GM21526 (cell line): Measurements from ENCODE around the gene PRDM16.

Source experiments
- ATAC-seq: cut with Tn5 transposase; IDR thresholded peaks from one replicate; pipeline ENCODE4 v1.9.1; 2021; ENCODE audit warnings: moderate library complexity; ENCODE audit not compliant: unreplicated experiment, low FRiP score

Gene PRDM16

GRCh38 chr1:3372317-3372716 lies 303.3 kb downstream of the PRDM16 start:
- no peak for ATAC-seq

DNA sequence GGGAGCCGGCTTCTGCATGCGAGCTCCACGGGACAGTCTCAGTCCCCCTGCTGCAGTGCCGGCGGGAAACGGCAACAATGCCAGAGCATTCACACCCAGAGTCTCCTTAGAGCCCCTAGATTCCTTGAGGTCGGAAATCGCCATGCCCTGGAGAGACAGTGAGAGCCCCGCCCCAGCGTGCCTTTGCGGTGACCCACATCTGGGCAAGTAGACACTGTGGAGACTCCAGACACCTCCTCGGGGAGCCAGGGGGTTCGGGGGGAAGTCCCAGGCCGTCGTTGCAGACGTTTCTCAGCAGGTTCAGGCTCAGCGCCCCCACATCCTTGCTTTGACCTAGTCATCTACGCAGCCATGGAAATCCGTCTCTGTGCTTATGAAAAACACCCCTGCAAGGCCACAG lies 304.2 kb downstream of the PRDM16 start:
- no peak for ATAC-seq

- ATAC-seq = no peak
These were observed 304.9 kb downstream of the PRDM16 start for GRCh38 chr1:3373700-3374405.

GRCh38 chr1:3375245-3375644 lies 306.2 kb downstream of the PRDM16 start:
- no peak for ATAC-seq

DNA sequence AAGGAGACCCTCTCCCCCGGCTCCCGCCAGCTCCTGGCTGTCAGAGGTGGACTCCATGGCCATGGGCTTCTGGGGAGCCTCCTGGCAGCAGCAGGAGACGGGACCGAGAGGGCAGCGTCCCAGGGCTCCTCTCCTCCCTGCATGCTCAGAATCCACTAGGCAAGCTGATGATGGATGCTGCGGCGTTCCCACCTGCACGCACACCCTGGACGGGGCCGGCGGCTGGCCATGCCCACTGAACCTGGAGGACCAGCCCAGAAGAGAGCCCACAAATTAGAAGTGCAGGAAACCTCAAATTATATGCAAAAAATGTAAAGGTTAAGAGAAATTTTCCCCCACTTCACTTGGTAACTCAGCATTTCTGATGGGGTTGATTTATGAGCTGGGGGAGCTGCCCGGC lies 308.2 kb downstream of the PRDM16 start:
- no peak for ATAC-seq

DNA sequence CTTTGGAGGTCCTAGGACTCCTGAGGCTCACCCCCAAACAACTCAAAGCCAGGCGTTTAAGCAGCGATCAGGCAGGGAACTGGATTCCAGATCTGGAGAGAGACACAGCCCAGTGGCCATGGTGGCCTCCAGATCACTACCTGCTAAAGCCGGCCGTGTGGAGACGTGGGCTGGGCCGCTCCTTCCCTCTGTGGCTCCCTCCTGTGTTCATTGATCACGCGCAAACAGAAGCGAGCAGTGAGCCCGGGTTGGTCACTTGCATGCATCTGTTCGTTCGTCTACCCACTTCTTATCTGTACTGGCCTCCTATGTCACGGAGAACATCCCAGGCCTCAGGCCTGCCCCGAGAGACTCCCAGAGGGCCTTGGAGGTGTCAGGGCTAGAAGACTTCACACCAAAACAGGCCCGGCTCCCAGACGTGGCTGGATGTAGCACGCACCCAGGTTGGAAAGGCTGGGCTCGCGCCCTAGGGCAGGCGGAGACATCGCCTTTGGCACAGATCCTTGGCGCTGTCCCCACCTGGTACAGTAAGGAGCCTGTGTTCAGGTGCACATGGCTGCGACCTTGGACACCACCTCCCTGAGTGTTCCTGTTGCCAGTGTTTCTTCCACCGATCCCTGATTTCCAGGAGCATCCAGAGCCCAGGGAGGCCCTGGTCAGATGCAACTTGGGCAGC lies 308.7 kb downstream of the PRDM16 start:
- no peak for ATAC-seq

DNA sequence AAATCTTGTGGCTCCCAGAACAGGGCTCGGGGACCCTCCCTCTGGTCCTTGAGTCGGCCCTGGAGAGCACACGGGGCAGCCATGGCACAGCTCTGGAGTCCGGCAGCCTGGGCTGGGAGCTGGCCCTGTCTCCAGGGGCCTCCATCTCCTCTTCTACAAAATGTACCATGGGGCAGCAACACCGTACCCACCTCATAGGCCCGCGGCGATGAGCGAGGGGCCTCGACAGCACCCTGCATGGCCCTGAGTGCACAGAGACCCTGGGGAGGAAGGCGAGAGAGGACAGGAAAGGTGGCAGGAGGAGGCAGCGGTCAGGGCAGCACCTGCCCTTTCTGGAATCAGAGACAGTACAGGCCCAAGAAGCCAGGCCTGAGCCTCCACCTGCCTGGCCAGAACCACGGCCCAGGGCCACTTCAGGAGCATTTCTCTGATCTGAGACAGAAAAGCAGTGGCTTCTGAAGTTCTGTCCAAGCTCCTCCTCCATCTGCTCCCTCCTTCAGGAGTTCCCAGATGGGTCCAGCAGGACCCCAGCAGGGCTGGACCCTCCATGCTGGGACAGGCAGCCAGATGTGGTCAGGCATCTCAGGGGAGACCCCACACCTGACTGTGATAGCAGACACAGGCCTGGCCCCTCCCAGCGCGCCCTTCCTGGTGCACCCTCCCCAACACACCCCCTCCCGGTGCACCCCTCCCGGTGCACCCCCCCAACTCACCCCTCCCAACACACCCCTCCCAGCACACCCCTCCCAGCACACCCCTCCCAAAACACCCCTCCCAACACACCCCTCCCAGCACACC lies 309.6 kb downstream of the PRDM16 start:
- ATAC-seq = no peak

DNA sequence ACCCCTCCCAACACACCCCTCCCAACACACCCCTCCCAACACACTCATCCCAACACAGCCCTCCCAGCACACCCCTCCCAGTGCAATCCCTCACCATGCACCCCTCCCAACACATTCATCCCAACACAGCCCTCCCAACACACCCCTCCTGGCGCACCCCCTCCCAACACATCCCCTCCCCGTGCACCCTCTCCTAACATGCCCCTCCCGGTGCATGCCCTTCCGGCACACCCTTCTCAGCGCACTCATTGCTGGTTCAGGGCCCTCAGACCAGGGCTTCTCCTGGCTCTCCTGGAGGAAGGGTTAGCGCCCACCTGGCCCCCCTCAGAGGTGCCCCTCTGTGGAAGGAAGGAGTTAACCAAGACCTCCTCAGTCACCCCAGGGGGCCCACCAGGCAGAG lies 310.9 kb downstream of the PRDM16 start:
- ATAC-seq = no peak

DNA sequence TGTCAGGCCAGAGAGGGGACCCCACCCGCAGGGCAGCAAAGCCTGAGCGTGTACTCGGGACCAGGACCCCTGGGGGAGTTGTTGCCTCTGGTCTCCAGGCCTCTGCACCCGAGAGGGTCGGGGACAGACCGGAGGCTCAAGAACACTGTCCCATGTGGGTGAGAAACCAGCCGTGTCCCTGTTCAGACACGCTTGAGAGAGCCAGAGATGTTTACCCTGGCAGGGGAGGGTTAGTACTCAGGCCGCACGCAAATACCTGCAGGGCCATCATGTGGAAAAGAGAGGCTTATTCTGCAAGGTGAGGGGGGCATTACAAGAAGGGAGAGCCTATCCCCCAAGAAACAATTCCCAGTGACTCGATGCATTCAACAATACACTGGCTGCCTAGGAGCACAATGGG lies 311.5 kb downstream of the PRDM16 start:
- no peak for ATAC-seq

GRCh38 chr1:3381901-3382300 lies 312.9 kb downstream of the PRDM16 start:
- no peak for ATAC-seq

- ATAC-seq = no peak
These were observed 313.5 kb downstream of the PRDM16 start for GRCh38 chr1:3382326-3383057.

GRCh38 chr1:3383679-3384078 lies 314.7 kb downstream of the PRDM16 start:
- no peak for ATAC-seq

- no peak for ATAC-seq
These were observed 315.4 kb downstream of the PRDM16 start for GRCh38 chr1:3384407-3384806.

GRCh38 chr1:3386205-3387002 lies 317.4 kb downstream of the PRDM16 start:
- ATAC-seq = no peak

- no peak for ATAC-seq
These were observed 318.4 kb downstream of the PRDM16 start for GRCh38 chr1:3387401-3387800.

DNA sequence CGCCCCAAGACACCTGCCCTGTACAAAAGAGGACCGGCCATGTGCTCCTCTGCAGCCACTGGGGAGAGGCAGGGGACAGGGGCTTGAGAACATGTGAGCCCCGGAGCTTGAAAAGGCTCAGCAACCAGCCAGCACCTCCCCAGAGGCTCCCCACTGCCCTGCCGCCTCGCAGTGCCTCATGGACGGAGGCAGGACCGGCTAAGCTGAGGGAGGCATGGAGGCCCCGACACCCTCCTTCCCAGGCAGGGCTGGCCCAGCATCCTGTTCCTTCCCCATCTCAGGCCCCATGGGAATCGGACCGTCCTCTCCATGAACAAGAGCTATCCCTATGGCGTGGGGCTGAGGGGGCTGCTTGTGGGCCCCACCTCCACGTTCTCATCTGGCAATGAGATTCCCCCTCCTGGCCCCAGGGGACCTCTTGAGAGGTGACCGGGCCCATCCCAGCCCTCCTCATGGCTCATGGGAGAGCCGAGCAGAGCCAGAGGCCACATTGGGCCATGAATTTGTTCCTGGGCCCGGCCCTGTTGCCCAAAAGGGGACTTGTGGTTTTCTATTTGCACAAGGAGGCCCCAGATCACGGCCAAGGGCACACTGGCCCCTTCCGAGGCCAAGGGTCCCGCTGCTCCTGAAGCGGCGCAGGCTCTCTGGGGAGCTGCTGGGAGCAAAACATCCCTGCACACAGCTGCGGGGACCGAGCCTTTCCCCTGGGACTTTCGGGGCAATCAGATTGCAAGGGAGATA lies 320.3 kb downstream of the PRDM16 start:
- ATAC-seq = no peak

DNA sequence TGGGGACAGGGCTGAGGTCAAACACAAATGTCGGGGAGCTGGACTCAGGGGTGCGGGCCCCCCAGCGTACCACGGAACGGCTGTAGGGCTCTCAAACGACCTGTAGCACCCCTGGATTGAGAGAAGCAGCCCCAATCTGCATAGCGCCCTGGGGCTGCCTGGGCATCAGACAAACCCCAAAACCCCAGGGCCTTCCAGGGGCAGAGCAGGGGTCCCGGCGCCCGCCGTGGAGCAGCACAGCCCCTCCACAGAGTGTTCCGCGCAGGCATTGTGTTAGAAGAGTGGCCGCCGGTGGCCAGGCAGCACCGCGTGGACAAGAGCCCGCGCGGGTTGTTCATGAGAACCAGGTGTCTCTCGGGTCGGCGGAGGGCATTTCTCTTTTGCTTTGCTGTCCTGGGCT lies 321.3 kb downstream of the PRDM16 start:
- no peak for ATAC-seq

DNA sequence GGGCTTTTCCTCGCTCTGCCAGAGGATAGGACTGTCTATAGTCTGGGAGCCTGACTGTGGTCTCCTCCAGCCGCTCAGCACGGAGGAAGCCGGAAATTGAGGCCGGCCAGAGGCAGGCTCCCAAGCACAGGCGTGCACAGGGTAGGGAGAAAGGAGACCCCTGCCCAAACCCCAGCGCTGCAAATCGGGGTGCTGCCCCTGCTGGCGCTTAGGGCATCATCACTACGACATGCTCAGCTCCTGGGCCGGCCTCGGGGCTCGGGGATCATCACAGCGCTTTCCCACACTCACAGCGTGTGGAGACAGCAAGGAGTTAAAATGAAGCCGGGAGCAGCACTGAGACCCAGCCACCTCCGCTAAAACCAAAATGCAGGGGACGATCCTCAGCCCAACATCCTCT lies 322.7 kb downstream of the PRDM16 start:
- ATAC-seq = no peak
